Effector memory CD4-positive, alpha-beta T cell (primary cell): ENCODE measurements around the gene OR6B2.

Experiments
- DNase-seq, 3 donors: peaks; one replicate each; pipeline ENCODE4 v3.0.0-alpha.2; 2020
- H3K27ac ChIP-seq: 2 replicates; pipeline ENCODE4 v1.7.0; 2013; ENCODE audit warnings: mild to moderate bottlenecking, low read length, moderate library complexity; ENCODE audit not compliant: insufficient read depth, poor library complexity, severe bottlenecking
- H3K27me3 ChIP-seq: replicated peaks from 2 replicates; pipeline ENCODE4 v1.7.0; 2013; ENCODE audit warnings: mild to moderate bottlenecking, low read length; ENCODE audit not compliant: insufficient read depth, control insufficient read depth, poor library complexity, severe bottlenecking
- H3K36me3 ChIP-seq: 2 replicates; pipeline ENCODE4 v1.7.0; 2013; ENCODE audit warnings: mild to moderate bottlenecking, low read length, moderate library complexity; ENCODE audit not compliant: control insufficient read depth, insufficient read depth
- H3K4me1 ChIP-seq: 2 replicates; pipeline ENCODE4 v1.7.0; 2013; ENCODE audit warnings: low read length, mild to moderate bottlenecking; ENCODE audit not compliant: control insufficient read depth, insufficient read depth, poor library complexity, severe bottlenecking
- H3K4me3 ChIP-seq: 2 replicates; pipeline ENCODE4 v1.7.0; 2013; ENCODE audit warnings: low read length, low read depth, mild to moderate bottlenecking; ENCODE audit not compliant: insufficient read depth, poor library complexity, severe bottlenecking
- H3K9me3 ChIP-seq: 2 replicates; pipeline ENCODE4 v1.7.0; 2013; ENCODE audit warnings: mild to moderate bottlenecking, low read length, moderate library complexity; ENCODE audit not compliant: control insufficient read depth
- total RNA-seq, 3 donors: gene quantifications; one replicate each; lab custom pipeline; 2026; lab: John Stamatoyannopoulos, UW

OR6B2 gene
- total RNA-seq = 0 reads per million in 3 donors

- DNase-seq = no peak
- no peaks in the 10 kb centered on the region for H3K27me3 ChIP-seq
- no peak within 1 kb of the TSS for H3K27ac ChIP-seq
- no peaks in the 10 kb centered on the region for H3K4me1 ChIP-seq
- no peak within 1 kb of the TSS for H3K4me3 ChIP-seq
- H3K36me3 ChIP-seq = no peaks in the 10 kb centered on the region
- H3K9me3 ChIP-seq = no peaks in the 10 kb centered on the region
These were observed at the start of gene OR6B2 for GRCh38 chr2:240030379-240031094. TSS of gene OR6B2 (minus strand) at chr2:240030429. CDS start at chr2:240030429, 0 bp downstream.

GRCh38 chr2:240078631-240079030 is 48.4 kb upstream of the OR6B2 start:
- Histone ChIP-seq H3K27ac (no peak overlapping the region), H3K4me3 (no peak overlapping the region), H3K27me3 (no peaks in the 10 kb centered on the region), H3K4me1 (no peaks in the 10 kb centered on the region), H3K36me3 (no peaks in the 10 kb centered on the region), H3K9me3 (peaks cover 5% of the 10 kb centered on the region)
- DNase-seq = no peak

- Histone ChIP-seq H3K4me1 (no peaks in the 10 kb centered on the region), H3K4me3 (no peak overlapping the region), H3K27ac (no peak overlapping the region), H3K36me3 (no peaks in the 10 kb centered on the region), H3K9me3 (peaks cover 5% of the 10 kb centered on the region), H3K27me3 (no peaks in the 10 kb centered on the region)
- DNase-seq = no peak
These were observed 47.2 kb upstream of the OR6B2 start for GRCh38 chr2:240077442-240077841.

DNA sequence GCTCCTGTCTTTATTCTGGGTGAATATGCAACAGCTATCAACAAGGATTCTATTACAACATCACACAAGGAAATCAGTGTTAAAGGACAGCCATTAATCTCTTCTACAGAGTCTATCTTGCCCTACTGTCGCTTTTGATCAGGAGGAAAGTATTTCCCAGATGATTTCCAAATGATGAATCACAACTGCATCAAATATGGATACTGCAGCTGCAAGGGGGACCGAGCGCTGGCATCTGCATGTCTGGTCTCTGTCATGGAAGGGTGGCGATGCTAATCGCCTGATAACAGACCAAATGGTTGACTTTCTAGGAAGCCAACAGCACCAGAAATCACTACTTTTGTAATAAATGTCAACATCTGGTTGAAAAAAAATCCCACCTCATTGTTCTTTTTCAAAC is 44.3 kb upstream of the OR6B2 start:
- no peaks in the 10 kb centered on the region for H3K27me3 ChIP-seq
- no peaks in the 10 kb centered on the region for H3K4me1 ChIP-seq
- no peak overlapping the region for H3K27ac ChIP-seq
- peaks cover 5% of the 10 kb centered on the region for H3K9me3 ChIP-seq
- H3K36me3 ChIP-seq = no peaks in the 10 kb centered on the region
- H3K4me3 ChIP-seq = no peak overlapping the region
- no peak for DNase-seq

DNA sequence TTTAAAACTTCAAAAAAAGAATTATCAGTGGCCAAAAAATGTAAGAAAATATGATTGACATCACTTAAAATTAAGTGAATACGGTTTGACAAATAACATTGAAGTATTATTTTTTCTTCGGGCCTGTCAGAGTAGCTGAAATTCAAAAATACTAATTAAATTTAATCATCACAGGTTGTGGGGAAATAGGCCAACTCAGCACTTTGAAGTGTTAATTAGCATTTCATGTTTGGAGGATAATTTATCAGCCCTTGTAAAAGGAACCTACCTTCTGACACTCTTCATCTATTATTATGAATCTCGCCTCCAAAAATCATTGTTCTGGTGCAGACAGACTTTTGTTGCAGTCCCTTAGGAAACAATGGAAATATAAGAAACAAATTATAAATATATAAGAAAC is 40.7 kb upstream of the OR6B2 start:
- H3K27ac ChIP-seq = no peak overlapping the region
- H3K36me3 ChIP-seq = no peaks in the 10 kb centered on the region
- no peaks in the 10 kb centered on the region for H3K9me3 ChIP-seq
- H3K4me1 ChIP-seq = no peaks in the 10 kb centered on the region
- DNase-seq = no peak
- no peak overlapping the region for H3K4me3 ChIP-seq
- H3K27me3 ChIP-seq = no peaks in the 10 kb centered on the region

GRCh38 chr2:240069829-240070228 is 39.6 kb upstream of the OR6B2 start:
- H3K4me1 ChIP-seq = no peaks in the 10 kb centered on the region

DNA sequence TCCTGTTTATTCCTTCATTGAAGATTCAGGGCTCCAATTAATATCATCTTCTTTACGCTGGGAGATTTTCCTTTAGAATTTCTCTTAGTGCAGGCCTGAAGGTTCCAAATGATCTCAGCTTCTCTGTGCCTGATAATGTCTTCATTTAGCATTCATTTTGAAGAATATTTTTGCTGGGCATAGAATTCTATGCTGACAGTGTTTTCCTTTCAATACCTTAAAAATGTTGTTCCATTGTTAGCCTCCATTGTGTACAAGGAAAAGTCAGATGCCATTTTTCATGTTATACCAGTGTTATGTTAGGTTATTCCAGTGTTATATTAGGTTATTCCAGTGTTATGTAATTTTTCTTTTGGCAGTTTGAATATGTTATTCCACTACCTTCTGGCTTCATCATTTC is 38.0 kb upstream of the OR6B2 start:
- Histone ChIP-seq H3K27ac (no peak overlapping the region), H3K4me1 (no peaks in the 10 kb centered on the region), H3K4me3 (no peak overlapping the region), H3K36me3 (no peaks in the 10 kb centered on the region), H3K27me3 (no peaks in the 10 kb centered on the region), H3K9me3 (no peaks in the 10 kb centered on the region)
- DNase-seq = no peak

More at GRCh38 chr2:240069829-240070228, 39.6 kb upstream of the OR6B2 start:
- no peak overlapping the region for H3K27ac ChIP-seq
- H3K36me3 ChIP-seq = no peaks in the 10 kb centered on the region
- H3K27me3 ChIP-seq = no peaks in the 10 kb centered on the region
- no peak overlapping the region for H3K4me3 ChIP-seq
- no peaks in the 10 kb centered on the region for H3K9me3 ChIP-seq
- DNase-seq = no peak

DNA sequence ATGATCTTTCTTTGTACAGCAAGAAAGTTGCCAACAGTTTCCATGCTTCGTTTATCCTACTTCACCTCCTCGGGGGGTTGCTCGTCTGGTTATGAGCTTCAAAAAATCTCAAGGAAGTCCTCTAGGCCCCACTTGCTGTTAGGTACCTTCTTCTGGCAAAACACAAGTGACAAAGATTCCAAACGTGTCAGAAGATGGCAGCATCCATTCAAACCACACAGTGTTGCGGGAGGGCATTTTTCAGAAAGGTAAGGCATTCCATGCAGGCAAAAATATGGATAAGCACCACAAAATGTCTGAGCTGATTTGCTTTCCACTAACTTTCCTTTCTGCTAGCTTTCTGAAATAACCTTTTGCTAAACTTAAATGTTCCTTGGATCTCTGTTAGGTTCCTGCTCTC is 36.3 kb upstream of the OR6B2 start:
- Histone ChIP-seq H3K4me3 (no peak overlapping the region), H3K9me3 (no peaks in the 10 kb centered on the region), H3K36me3 (no peaks in the 10 kb centered on the region), H3K4me1 (no peaks in the 10 kb centered on the region), H3K27me3 (no peaks in the 10 kb centered on the region), H3K27ac (no peak overlapping the region)
- no peak for DNase-seq

DNA sequence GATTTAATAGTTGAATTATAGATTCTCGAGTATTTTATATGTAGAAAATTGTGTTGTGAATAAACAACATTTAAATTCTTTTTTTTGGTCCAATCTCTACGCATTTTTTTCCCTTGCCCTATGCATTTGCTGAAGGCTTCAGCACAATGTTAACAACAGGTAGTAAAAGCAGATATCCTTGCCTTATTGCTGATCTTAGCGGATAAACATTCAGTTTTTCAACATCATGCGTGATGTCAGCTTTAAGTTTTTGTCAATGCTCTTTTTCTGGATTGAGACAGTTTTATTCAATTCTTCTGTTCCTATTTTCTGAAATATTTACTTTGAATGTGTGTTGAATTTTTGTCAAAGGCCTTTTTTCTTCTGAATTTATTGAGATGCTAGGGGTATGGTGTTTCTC is 34.7 kb upstream of the OR6B2 start:
- no peaks in the 10 kb centered on the region for H3K27me3 ChIP-seq
- no peaks in the 10 kb centered on the region for H3K36me3 ChIP-seq
- no peaks in the 10 kb centered on the region for H3K9me3 ChIP-seq
- no peak overlapping the region for H3K4me3 ChIP-seq
- no peaks in the 10 kb centered on the region for H3K4me1 ChIP-seq
- no peak for DNase-seq
- H3K27ac ChIP-seq = no peak overlapping the region

- DNase-seq = peak in 1 of 3 donors; percentile 24
- no peak overlapping the region for H3K27ac ChIP-seq
- no peaks in the 10 kb centered on the region for H3K27me3 ChIP-seq
- H3K4me1 ChIP-seq = no peaks in the 10 kb centered on the region
- no peaks in the 10 kb centered on the region for H3K9me3 ChIP-seq
- H3K36me3 ChIP-seq = no peaks in the 10 kb centered on the region
- H3K4me3 ChIP-seq = no peak overlapping the region
These were observed 30.9 kb upstream of the OR6B2 start for GRCh38 chr2:240060977-240061591.
